Thymus (tissue), 11 donors: ENCODE data around the gene KCNQ1. TPM values are rescaled to one million over a fixed set of nuclear protein-coding genes. Genes with fewer than 3 reads are reported as not detected.

Experiments used
- DNase-seq, 9 donors: peaks; one replicate each; pipeline ENCODE4 v3.0.0-alpha.2; 2013; ENCODE audit warnings: low spot score in 9 of 9, low read depth in 6 of 9, missing footprints in 1 of 9
- H3K27ac ChIP-seq, 2 donors: one replicate each; pipeline ENCODE4 v1.5.1; 2013; ENCODE audit warnings: control low read depth in 1 of 2, low read depth in 1 of 2, low read length in 1 of 2, mild to moderate bottlenecking in 1 of 2, moderate library complexity in 1 of 2
- H3K27me3 ChIP-seq, 2 donors: one replicate each; pipeline ENCODE4 v1.5.1; 2013; ENCODE audit warnings: low read length in 1 of 2; ENCODE audit not compliant: control insufficient read depth in 2 of 2, insufficient read depth in 1 of 2
- H3K36me3 ChIP-seq, 2 donors: one replicate each; pipeline ENCODE4 v1.5.1; 2013; ENCODE audit warnings: low read length in 1 of 2, mild to moderate bottlenecking in 1 of 2, moderate library complexity in 1 of 2; ENCODE audit not compliant: control insufficient read depth in 2 of 2, insufficient read depth in 2 of 2
- H3K4me1 ChIP-seq, 2 donors: one replicate each; pipeline ENCODE4 v1.5.1; 2013; ENCODE audit warnings: low read length in 2 of 2; ENCODE audit not compliant: control insufficient read depth in 2 of 2, insufficient read depth in 2 of 2
- H3K4me3 ChIP-seq, 2 donors: one replicate each; pipeline ENCODE4 v1.5.1; 2013; ENCODE audit warnings: low read length in 2 of 2, control low read depth in 1 of 2, mild to moderate bottlenecking in 1 of 2
- H3K9me3 ChIP-seq, 2 donors: one replicate each; pipeline ENCODE4 v1.5.1; 2013; ENCODE audit warnings: low read length in 1 of 2, mild to moderate bottlenecking in 1 of 2; ENCODE audit not compliant: control insufficient read depth in 2 of 2, insufficient read depth in 1 of 2
- WGBS: extraction: QIAGEN DNeasy Blood & Tissue Kit; methylation state at CpG from one replicate; pipeline ENCODE4 v1.1.7; 2013; 5-methylcytosine and 5-hydroxymethylcytosine counted together
- polyA plus RNA-seq: library from polyadenylated mRNA; stranded (reverse); fragments of 200-250 nt; gene quantifications from one replicate; pipeline ENCODE4 v1.2.3, GENCODE V29; 2013
- total RNA-seq: library from RNA; stranded (reverse); fragments of 120-200 nt; gene quantifications from one replicate; pipeline ENCODE4 v1.2.4, GENCODE V29; 2013
- donor health status: healthy.

KCNQ1 gene
- total and polyA plus RNA-seq, 2 donors: 0.94 to 3.7 TPM

- peaks cover 44 to 45% of the 10 kb centered on the region in 2 donors for H3K36me3 ChIP-seq
- H3K27ac ChIP-seq: peak overlapping the region; percentile 83 to 85
- peaks cover 0 to 5% of the 10 kb centered on the region in 2 donors for H3K9me3 ChIP-seq
- H3K4me1 ChIP-seq: peaks cover 18 to 25% of the 10 kb centered on the region in 2 donors
- no peaks in the 10 kb centered on the region for H3K27me3 ChIP-seq
- whole genome bisulfite sequencing: under 1% methylated on average over 55 of the region's 55 CpGs
- H3K4me3 ChIP-seq: peak overlapping the region; percentile 86 to 100
- DNase-seq: peak in 1 of 9 donors; percentile 47
Measured at GRCh38 chr11:2400762-2401435, 43.9 kb upstream of the KCNQ1 start.

GRCh38 chr11:2401436-2401984, 43.3 kb upstream of the KCNQ1 start:
- Histone ChIP-seq H3K27ac (no peak overlapping the region), H3K4me3 (peak overlapping the region; percentile 86 to 100), H3K9me3 (peaks cover 0 to 5% of the 10 kb centered on the region in 2 donors), H3K27me3 (no peaks in the 10 kb centered on the region), H3K36me3 (peaks cover 38% of the 10 kb centered on the region in 2 donors), H3K4me1 (peaks cover 18 to 25% of the 10 kb centered on the region in 2 donors)
- DNase-seq: no peak
- WGBS: 57% methylated on average over 12 of the region's 12 CpGs

GRCh38 chr11:2402106-2402505, 42.7 kb upstream of the KCNQ1 start:
- 97% methylated on average over 13 of the region's 13 CpGs for WGBS
- Histone ChIP-seq H3K4me3 (no peak overlapping the region), H3K36me3 (peaks cover 32 to 33% of the 10 kb centered on the region in 2 donors), H3K4me1 (peaks cover 18 to 25% of the 10 kb centered on the region in 2 donors), H3K27me3 (no peaks in the 10 kb centered on the region), H3K9me3 (peaks cover 0 to 5% of the 10 kb centered on the region in 2 donors), H3K27ac (no peak overlapping the region)
- no peak for DNase-seq

GRCh38 chr11:2402890-2403645, 41.7 kb upstream of the KCNQ1 start:
- Histone ChIP-seq H3K27ac (no peak overlapping the region), H3K4me3 (no peak overlapping the region), H3K9me3 (peaks cover 0 to 5% of the 10 kb centered on the region in 2 donors), H3K27me3 (no peaks in the 10 kb centered on the region), H3K4me1 (peaks cover 18 to 25% of the 10 kb centered on the region in 2 donors), H3K36me3 (peaks cover 25 to 30% of the 10 kb centered on the region in 2 donors)
- DNase-seq: no peak
- WGBS: 96% methylated on average over 31 of the region's 31 CpGs

GRCh38 chr11:2404735-2405196, 40.0 kb upstream of the KCNQ1 start:
- no peak overlapping the region for H3K27ac ChIP-seq
- H3K4me3 ChIP-seq: no peak overlapping the region
- H3K9me3 ChIP-seq: no peaks in the 10 kb centered on the region
- peaks cover 23 to 30% of the 10 kb centered on the region in 2 donors for H3K36me3 ChIP-seq
- no peak for DNase-seq
- peaks cover 9 to 13% of the 10 kb centered on the region in 2 donors for H3K4me1 ChIP-seq
- WGBS: 85% methylated on average over 12 of the region's 12 CpGs
- peaks cover 0 to 16% of the 10 kb centered on the region in 2 donors for H3K27me3 ChIP-seq

- DNase-seq: no peak
- no peak overlapping the region for H3K4me3 ChIP-seq
- 95% methylated on average over 14 of the region's 14 CpGs for WGBS
- no peaks in the 10 kb centered on the region for H3K9me3 ChIP-seq
- H3K36me3 ChIP-seq: peaks cover 23 to 30% of the 10 kb centered on the region in 2 donors
- H3K27me3 ChIP-seq: peaks cover 0 to 21% of the 10 kb centered on the region in 2 donors
- H3K4me1 ChIP-seq: peaks cover 6 to 7% of the 10 kb centered on the region in 2 donors
- no peak overlapping the region for H3K27ac ChIP-seq
Measured at GRCh38 chr11:2406451-2406850, 38.4 kb upstream of the KCNQ1 start.

GRCh38 chr11:2406878-2407410, 37.9 kb upstream of the KCNQ1 start:
- 94% methylated on average over 24 of the region's 24 CpGs for WGBS
- H3K36me3 ChIP-seq: peaks cover 22 to 29% of the 10 kb centered on the region in 2 donors
- no peak overlapping the region for H3K27ac ChIP-seq
- H3K9me3 ChIP-seq: no peaks in the 10 kb centered on the region
- H3K4me1 ChIP-seq: peaks cover 1 to 2% of the 10 kb centered on the region in 2 donors
- H3K27me3 ChIP-seq: peaks cover 0 to 21% of the 10 kb centered on the region in 2 donors
- no peak overlapping the region for H3K4me3 ChIP-seq
- DNase-seq: no peak

- WGBS: 95% methylated on average over 11 of the region's 11 CpGs
- H3K9me3 ChIP-seq: no peaks in the 10 kb centered on the region
- H3K4me3 ChIP-seq: no peak overlapping the region
- H3K36me3 ChIP-seq: peaks cover 5 to 11% of the 10 kb centered on the region in 2 donors
- DNase-seq: no peak
- peaks cover 0 to 21% of the 10 kb centered on the region in 2 donors for H3K27me3 ChIP-seq
- no peaks in the 10 kb centered on the region for H3K4me1 ChIP-seq
- H3K27ac ChIP-seq: no peak overlapping the region
Measured at GRCh38 chr11:2408671-2409070, 36.1 kb upstream of the KCNQ1 start.
